Measurements from ENCODE around the gene GEN1.

Gene GEN1

DNA sequence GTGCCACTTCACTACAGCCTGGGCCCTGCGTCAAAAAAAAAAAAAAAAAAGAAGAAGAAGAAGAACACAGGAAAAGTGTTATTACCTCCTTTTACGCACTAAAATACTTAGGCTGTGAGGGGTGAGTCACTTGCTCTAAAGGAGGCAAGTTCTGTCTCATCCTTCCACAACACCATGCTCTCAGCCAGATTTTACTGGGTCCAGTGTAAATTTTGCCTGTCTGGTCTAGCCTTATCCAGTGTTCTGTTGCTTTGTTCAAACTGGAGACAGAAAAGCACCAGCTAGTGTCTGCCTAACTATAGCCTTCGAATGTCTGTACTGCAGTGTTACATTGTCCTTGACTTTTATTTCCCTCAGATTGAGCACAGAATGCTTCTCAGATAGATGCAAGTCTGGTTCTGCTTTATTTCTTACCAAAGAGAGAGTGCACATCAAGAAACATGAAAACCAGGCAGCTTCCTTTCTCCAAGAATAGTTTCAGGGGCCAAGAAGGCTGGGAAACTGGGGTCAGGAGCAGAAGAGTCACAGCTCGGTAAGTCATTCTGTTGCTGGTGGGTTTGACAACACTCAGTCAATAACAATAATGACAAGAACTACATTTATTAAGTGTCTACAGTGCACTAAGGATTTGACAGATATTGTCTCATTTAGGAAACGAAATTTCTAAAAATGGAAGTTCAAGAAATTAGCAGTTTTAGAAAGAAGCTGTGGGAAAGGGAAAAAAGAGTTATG lies 59.2 kb downstream of the GEN1 start:
- no peak for DNase-seq (ENCODE audit: extremely low spot score)
- ChIA-PET CTCF (no interaction called here), POLR2A (no interaction called here)
- TF ChIP-seq ELF4 (IDR thresholded peaks at IDR 0.05): no peak
- TF ChIP-seq ZNF384 (IDR thresholded peaks at IDR 0.05): no peak
- TF ChIP-seq FOXA1 (IDR thresholded peaks at IDR 0.05): no peak
- TF ChIP-seq NFRKB (IDR thresholded peaks at IDR 0.05): no peak
- TF ChIP-seq CTBP1 (IDR thresholded peaks at IDR 0.05; ENCODE audit: borderline replicate concordance): no peak
- TF ChIP-seq FOXM1 (IDR thresholded peaks at IDR 0.05; ENCODE audit: borderline replicate concordance): no peak
- TF ChIP-seq SUZ12 (IDR thresholded peaks at IDR 0.05): no peak

- CTCF ChIA-PET: no interaction called here
- no peak for DNase-seq (ENCODE audit: extremely low spot score)
- no peak for TF ChIP-seq HDGF (IDR thresholded peaks at IDR 0.05; ENCODE audit: borderline replicate concordance)
- no peak for TF ChIP-seq SUZ12 (IDR thresholded peaks at IDR 0.05)
- no peak for TF ChIP-seq TARDBP (IDR thresholded peaks at IDR 0.05)
- TF ChIP-seq, protein P1, sequence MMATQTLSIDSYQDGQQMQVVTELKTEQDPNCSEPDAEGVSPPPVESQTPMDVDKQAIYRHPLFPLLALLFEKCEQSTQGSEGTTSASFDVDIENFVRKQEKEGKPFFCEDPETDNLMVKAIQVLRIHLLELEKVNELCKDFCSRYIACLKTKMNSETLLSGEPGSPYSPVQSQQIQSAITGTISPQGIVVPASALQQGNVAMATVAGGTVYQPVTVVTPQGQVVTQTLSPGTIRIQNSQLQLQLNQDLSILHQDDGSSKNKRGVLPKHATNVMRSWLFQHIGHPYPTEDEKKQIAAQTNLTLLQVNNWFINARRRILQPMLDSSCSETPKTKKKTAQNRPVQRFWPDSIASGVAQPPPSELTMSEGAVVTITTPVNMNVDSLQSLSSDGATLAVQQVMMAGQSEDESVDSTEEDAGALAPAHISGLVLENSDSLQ (IDR thresholded peaks at IDR 0.05): no peak
- TF ChIP-seq BHLHE40 (IDR thresholded peaks at IDR 0.05; ENCODE audit: borderline replicate concordance): no peak
- TF ChIP-seq FOXM1 (IDR thresholded peaks at IDR 0.05; ENCODE audit: borderline replicate concordance): no peak
- no peak for TF ChIP-seq NFRKB (IDR thresholded peaks at IDR 0.05)
- no peak for TF ChIP-seq L3MBTL2 (conservative IDR thresholded peaks at IDR 0.05)
- TF ChIP-seq LEF1 (IDR thresholded peaks at IDR 0.05; ENCODE audit: borderline replicate concordance): no peak
- TF ChIP-seq FOXA1 (IDR thresholded peaks at IDR 0.05): no peak
- no peak for TF ChIP-seq ARNT (IDR thresholded peaks at IDR 0.05)
- TF ChIP-seq FOXK2 (IDR thresholded peaks at IDR 0.05): no peak
- POLR2A ChIA-PET: no interaction called here
Measured at GRCh38 chr2:17813742-17814473, 60.0 kb downstream of the GEN1 start.

DNA sequence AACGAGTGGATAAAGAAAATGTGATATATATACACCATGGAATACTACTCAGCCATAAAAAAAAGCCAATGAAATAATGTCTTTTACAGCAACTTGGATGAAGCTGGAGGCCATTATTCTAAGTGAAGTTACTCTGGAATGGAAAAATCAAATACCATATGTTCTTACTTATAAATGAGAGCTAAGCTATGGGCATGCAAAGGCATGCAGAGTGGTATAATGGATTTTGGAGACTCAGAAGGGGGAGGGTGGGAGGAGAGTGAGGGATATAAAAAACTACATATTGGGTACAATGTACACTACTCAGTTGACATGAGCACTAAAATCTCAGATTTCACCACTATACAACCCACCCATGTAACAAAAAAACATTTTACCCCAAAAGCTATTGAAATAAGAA lies 60.7 kb downstream of the GEN1 start:
- CTCF ChIA-PET: no interaction called here

DNA sequence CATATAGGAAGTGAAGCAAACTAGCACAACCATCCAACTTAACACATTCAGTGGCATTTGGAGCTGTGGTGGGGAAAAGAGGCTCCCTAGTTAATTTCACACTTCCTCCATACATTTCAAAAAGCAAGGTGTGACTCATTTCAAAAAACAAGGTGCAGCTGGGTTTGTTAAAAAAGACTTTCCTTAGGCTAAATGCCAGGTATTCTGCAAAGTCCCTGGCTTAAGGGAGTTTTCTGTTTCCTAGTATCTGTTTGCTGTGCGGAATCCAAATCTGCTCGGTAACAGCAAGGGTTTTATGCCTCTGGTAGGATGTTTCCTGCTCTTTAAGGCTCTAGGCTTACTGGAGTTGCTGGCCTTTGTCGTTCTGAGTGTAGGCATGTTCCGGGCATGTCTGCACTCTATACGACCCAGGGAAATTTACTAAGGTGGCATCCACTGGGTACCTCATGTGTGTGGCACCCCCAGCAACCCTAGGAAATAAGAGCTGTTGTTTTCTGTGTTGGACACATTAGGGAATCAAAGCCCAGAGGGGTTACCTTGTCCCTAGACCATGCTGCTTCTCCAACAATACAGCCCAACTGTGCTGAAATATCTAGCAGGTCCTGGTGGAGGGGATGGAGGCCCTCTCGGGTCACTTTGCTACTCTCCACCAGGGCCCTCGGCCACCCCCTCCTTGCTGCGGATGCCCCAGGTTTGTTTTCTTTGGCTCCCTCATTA lies 61.7 kb downstream of the GEN1 start:
- CTCF ChIA-PET: no interaction called here
- TF ChIP-seq SP1 (IDR thresholded peaks at IDR 0.05) (no peak), SUZ12 (IDR thresholded peaks at IDR 0.05) (no peak)
- no peak for DNase-seq (ENCODE audit: extremely low spot score)
- POLR2A ChIA-PET: interaction anchor here (1.0 kb wide), 1 partner anchor 61 kb away, joined by 3 read pairs; the partner anchor contains the start of gene GEN1

More for the DNA sequence above, 60.7 kb downstream of the GEN1 start:
- no peak for DNase-seq (ENCODE audit: extremely low spot score)
- TF ChIP-seq L3MBTL2 (conservative IDR thresholded peaks at IDR 0.05) (no peak), NFRKB (IDR thresholded peaks at IDR 0.05) (no peak), ELF4 (IDR thresholded peaks at IDR 0.05) (no peak), LEF1 (IDR thresholded peaks at IDR 0.05; ENCODE audit: borderline replicate concordance) (no peak), TARDBP (IDR thresholded peaks at IDR 0.05) (no peak), SUZ12 (IDR thresholded peaks at IDR 0.05) (no peak), HDGF (IDR thresholded peaks at IDR 0.05; ENCODE audit: borderline replicate concordance) (no peak), SP1 (IDR thresholded peaks at IDR 0.05) (no peak), ZNF384 (IDR thresholded peaks at IDR 0.05) (no peak)
- TF ChIP-seq, protein P1 (IDR thresholded peaks at IDR 0.05): no peak
- POLR2A ChIA-PET: no interaction called here

DNA sequence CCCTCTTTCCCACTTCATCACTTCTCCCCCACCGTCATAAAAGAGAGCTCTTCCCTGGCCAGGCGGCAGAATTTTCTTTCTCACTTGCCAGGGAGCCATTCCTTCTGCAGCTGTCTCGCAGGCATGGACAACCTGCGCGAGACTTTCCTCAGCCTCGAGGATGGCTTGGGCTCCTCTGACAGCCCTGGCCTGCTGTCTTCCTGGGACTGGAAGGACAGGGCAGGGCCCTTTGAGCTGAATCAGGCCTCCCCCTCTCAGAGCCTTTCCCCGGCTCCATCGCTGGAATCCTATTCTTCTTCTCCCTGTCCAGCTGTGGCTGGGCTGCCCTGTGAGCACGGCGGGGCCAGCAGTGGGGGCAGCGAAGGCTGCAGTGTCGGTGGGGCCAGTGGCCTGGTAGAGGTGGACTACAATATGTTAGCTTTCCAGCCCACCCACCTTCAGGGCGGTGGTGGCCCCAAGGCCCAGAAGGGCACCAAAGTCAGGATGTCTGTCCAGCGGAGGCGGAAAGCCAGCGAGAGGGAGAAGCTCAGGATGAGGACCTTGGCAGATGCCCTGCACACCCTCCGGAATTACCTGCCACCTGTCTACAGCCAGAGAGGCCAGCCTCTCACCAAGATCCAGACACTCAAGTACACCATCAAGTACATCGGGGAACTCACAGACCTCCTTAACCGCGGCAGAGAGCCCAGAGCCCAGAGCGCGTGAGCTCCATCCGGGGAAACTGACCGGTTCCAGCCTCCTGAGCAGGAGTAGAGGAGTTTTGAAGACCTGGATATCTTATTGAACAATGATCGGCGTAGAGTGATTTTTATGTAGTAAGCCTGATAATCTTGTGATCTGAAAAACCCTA lies 62.7 kb downstream of the GEN1 start, which contains the start of gene MSGN1:
Gene MSGN1, plus strand, starts transcription at position 65 of the 850 bp plus-strand sequence. Its CDS starts 59 bp downstream, at position 124.
- POLR2A ChIA-PET: interaction anchor here (1.0 kb wide), 1 partner anchor 62 kb away, joined by 3 read pairs; the partner anchor contains the start of gene GEN1
- CTCF ChIA-PET: no interaction called here
- TF ChIP-seq LEF1 (IDR thresholded peaks at IDR 0.05; ENCODE audit: borderline replicate concordance) (no peak), CTBP1 (IDR thresholded peaks at IDR 0.05; ENCODE audit: borderline replicate concordance) (no peak), BHLHE40 (IDR thresholded peaks at IDR 0.05; ENCODE audit: borderline replicate concordance) (no peak), FOXM1 (IDR thresholded peaks at IDR 0.05; ENCODE audit: borderline replicate concordance) (no peak), ELF4 (IDR thresholded peaks at IDR 0.05) (no peak), FOXK2 (IDR thresholded peaks at IDR 0.05) (no peak), FOXA1 (IDR thresholded peaks at IDR 0.05) (no peak), HDGF (IDR thresholded peaks at IDR 0.05; ENCODE audit: borderline replicate concordance) (no peak), TARDBP (IDR thresholded peaks at IDR 0.05) (no peak)
- no peak for DNase-seq (ENCODE audit: extremely low spot score)

DNA sequence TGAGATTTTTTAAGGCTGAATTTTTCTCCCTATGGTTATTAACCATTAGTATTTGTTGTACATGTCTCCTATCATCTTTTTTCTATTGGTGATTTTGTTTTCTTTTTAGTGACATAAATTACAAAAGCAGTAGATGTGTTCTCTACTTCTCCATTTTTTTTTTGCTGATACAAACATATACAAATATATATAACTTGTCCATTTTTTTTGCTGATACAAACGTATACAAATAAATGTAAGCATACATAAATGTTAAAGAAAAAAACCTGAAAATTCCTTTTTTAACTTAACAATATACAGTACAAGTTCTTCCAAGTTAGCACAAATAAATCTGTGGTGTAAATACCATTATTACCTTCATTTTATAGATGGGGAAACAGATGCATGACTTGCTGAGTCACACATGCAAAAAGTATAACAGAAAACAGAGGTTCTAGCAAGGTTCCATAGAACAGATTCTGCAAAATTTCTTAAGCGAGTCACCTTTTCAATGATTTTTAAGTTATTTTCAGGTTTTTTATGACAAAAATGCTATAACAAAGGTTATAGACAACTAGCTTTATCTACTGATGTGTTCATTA lies 64.4 kb downstream of the GEN1 start:
- POLR2A ChIA-PET: no interaction called here
- CTCF ChIA-PET: no interaction called here
- no peak for TF ChIP-seq CTBP1 (IDR thresholded peaks at IDR 0.05; ENCODE audit: borderline replicate concordance)
- no peak for TF ChIP-seq FOXK2 (IDR thresholded peaks at IDR 0.05)
- TF ChIP-seq LEF1 (IDR thresholded peaks at IDR 0.05; ENCODE audit: borderline replicate concordance): no peak
- TF ChIP-seq NFRKB (IDR thresholded peaks at IDR 0.05): no peak
- TF ChIP-seq TARDBP (IDR thresholded peaks at IDR 0.05): no peak
- no peak for TF ChIP-seq ZNF384 (IDR thresholded peaks at IDR 0.05)
- no peak for TF ChIP-seq ELF4 (IDR thresholded peaks at IDR 0.05)
- no peak for TF ChIP-seq FOXM1 (IDR thresholded peaks at IDR 0.05; ENCODE audit: borderline replicate concordance)
- no peak for DNase-seq (ENCODE audit: extremely low spot score)
